HCT116 (cell line): ENCODE data around the gene APPL2. TPM values are rescaled to one million over a fixed set of nuclear protein-coding genes. Genes with fewer than 3 reads are reported as not detected.

Source experiments
- ATAC-seq: fragments of 200-7000 bp; cut with Tn5 transposase; 2 replicates; pipeline ENCODE4 v1.9.1; 2020; ENCODE audit warnings: mild to moderate bottlenecking, moderate library complexity
- BruUV-seq: library from RNA; stranded (reverse); fragments of 400-500 nt; replicated peaks from 2 replicates; lab custom pipeline; 2021; lab: Mats Ljungman, UMichigan
- CTCF ChIA-PET: fragments of 300-600 bp; sonication (Branson Sonifier 250); formaldehyde crosslinking; loops from one replicate; lab custom pipeline; 2021; ENCODE audit warnings: antibody characterized with exemption; lab: Charles Lee
- POLR2A ChIA-PET: fragments of 300-600, 350-600 bp; sonication (Branson Sonifier 250); formaldehyde crosslinking; loops from one replicate; lab custom pipeline; 2021; ENCODE audit warnings: antibody characterized with exemption; lab: Charles Lee
- RAD21 ChIA-PET, 2 experiments: fragments of 300-600 bp; sonication (Branson Sonifier 250); formaldehyde crosslinking; loops; one replicate each; lab custom pipeline; 2023; ENCODE audit warnings: low total read pairs in 2 of 2; ENCODE audit not compliant: uncharacterized antibody in 2 of 2, unreplicated experiment in 2 of 2, low non-redundant PET in 1 of 2; lab: Charles Lee
- DNase-seq: peaks from one replicate; pipeline ENCODE4 v3.0.0-alpha.2; 2010; ENCODE audit warnings: low read depth, low spot score
- H2AFZ ChIP-seq: fragments of 200-600 bp; shearing (Covaris generic), sonication (generic); 2 replicates; pipeline ENCODE4 v1.6.1; 2017; ENCODE audit warnings: low read depth, mixed run types, mixed read lengths, antibody characterized with exemption, low read length; ENCODE audit not compliant: poor library complexity, severe bottlenecking
- H3K27ac ChIP-seq: 2 replicates; pipeline ENCODE4 v1.5.1; 2012; ENCODE audit warnings: low read depth, low read length
- H3K27me3 ChIP-seq: fragments of 200-600 bp; sonication (generic); 2 replicates; pipeline ENCODE4 v1.6.1; 2016; ENCODE audit warnings: mixed run types, low read length, mixed read lengths; ENCODE audit not compliant: insufficient read depth
- H3K36me3 ChIP-seq, 2 experiments: fragments of 200-500 bp in 1 of 2; fragments of 200-600 bp in 1 of 2; sonication (Bioruptor generic) in 1 of 2; sonication (generic) in 1 of 2; 2 replicates each; pipeline versions ENCODE4 v1.5.1 to v1.6.1; 2014 to 2016; ENCODE audit warnings: low read length in 2 of 2, inconsistent platforms in 1 of 2, mixed read lengths in 1 of 2, mixed run types in 1 of 2; ENCODE audit not compliant: insufficient read depth in 2 of 2, control insufficient read depth in 1 of 2
- H3K4me1 ChIP-seq, 2 experiments: fragments of 200-600 bp in 1 of 2; sonication (generic) in 1 of 2; 2 replicates each; pipeline versions ENCODE4 v1.5.1 to v1.6.1; 2012 to 2017; ENCODE audit warnings: low read length in 2 of 2, inconsistent platforms in 1 of 2, mild to moderate bottlenecking in 1 of 2, mixed read lengths in 1 of 2, mixed run types in 1 of 2, moderate library complexity in 1 of 2; ENCODE audit not compliant: insufficient read depth in 2 of 2, control insufficient read depth in 1 of 2
- H3K4me2 ChIP-seq: fragments of 200-600 bp; sonication (generic); 2 replicates; pipeline ENCODE4 v1.6.1; 2017; ENCODE audit warnings: mixed run types, low read length, mixed read lengths
- H3K4me3 ChIP-seq, 2 experiments: fragments of 200-600 bp in 1 of 2; sonication (generic) in 1 of 2; replicated peaks in 1 of 2; 2 replicates each; pipeline ENCODE4 v1.5.1; 2011 to 2016; ENCODE audit warnings: low read length in 2 of 2, control low read depth in 1 of 2, low read depth in 1 of 2, mild to moderate bottlenecking in 1 of 2, mixed read lengths in 1 of 2, mixed run types in 1 of 2
- H3K79me2 ChIP-seq: fragments of 200-600 bp; sonication (generic); 2 replicates; pipeline ENCODE4 v1.6.1; 2017; ENCODE audit warnings: mild to moderate bottlenecking, mixed run types, low read length, moderate library complexity, mixed read lengths; ENCODE audit not compliant: insufficient read depth
- H3K9ac ChIP-seq: fragments of 200-600 bp; sonication (generic); 2 replicates; pipeline ENCODE4 v1.6.1; 2016; ENCODE audit warnings: low read length, mixed read lengths
- H3K9me2 ChIP-seq: fragments of 200-600 bp; sonication (generic), shearing (Covaris generic); 2 replicates; pipeline ENCODE4 v1.6.1; 2017; ENCODE audit warnings: mixed run types, mild to moderate bottlenecking, moderate library complexity; ENCODE audit not compliant: insufficient read depth
- H3K9me3 ChIP-seq, 2 experiments: fragments of 200-500 bp in 1 of 2; fragments of 200-600 bp in 1 of 2; sonication (Bioruptor generic) in 1 of 2; sonication (generic) in 1 of 2; 2 replicates each; pipeline ENCODE4 v1.6.1; 2014 to 2017; ENCODE audit warnings: low read length in 2 of 2, mixed read lengths in 2 of 2, inconsistent platforms in 1 of 2, low read depth in 1 of 2, mild to moderate bottlenecking in 1 of 2, mixed run types in 1 of 2, moderate library complexity in 1 of 2; ENCODE audit not compliant: control insufficient read depth in 1 of 2, insufficient read depth in 1 of 2
- H4K20me1 ChIP-seq: fragments of 200-600 bp; sonication (generic), shearing (Covaris generic); 2 replicates; pipeline ENCODE4 v1.6.1; 2017; ENCODE audit warnings: mixed run types, mild to moderate bottlenecking, moderate library complexity; ENCODE audit not compliant: insufficient read depth
- ATF3 ChIP-seq: IDR thresholded peaks from 2 replicates; pipeline ENCODE4 v1.6.1; 2012
- CBX3 ChIP-seq: IDR thresholded peaks from 2 replicates; pipeline ENCODE4 v1.6.1; 2012; ENCODE audit warnings: low read depth
- CEBPB ChIP-seq: IDR thresholded peaks from 2 replicates; pipeline ENCODE4 v1.6.1; 2012; ENCODE audit warnings: low read depth
- EZH2 ChIP-seq: fragments of 200-600 bp; sonication (generic); IDR thresholded peaks from 2 replicates; pipeline ENCODE4 v1.6.1; 2017; ENCODE audit warnings: antibody characterized with exemption, mixed run types
- EZH2phosphoT487 ChIP-seq: fragments of 200-600 bp; IDR thresholded peaks from 2 replicates; pipeline ENCODE4 v1.6.1; 2018; ENCODE audit warnings: antibody characterized with exemption, borderline replicate concordance
- POLR2A ChIP-seq: IDR thresholded peaks from 2 replicates; pipeline ENCODE4 v1.7.0; 2011; ENCODE audit warnings: borderline replicate concordance; ENCODE audit not compliant: insufficient read depth, insufficient read length; ENCODE audit errors: extremely low read depth
- RAD21 ChIP-seq: IDR thresholded peaks from 2 replicates; pipeline ENCODE4 v1.6.1; 2012; ENCODE audit warnings: low read depth, mild to moderate bottlenecking
- SIN3A ChIP-seq: IDR thresholded peaks from 2 replicates; pipeline ENCODE4 v1.6.1; 2012; ENCODE audit warnings: low read depth
- TCF7L2 ChIP-seq: IDR thresholded peaks from 2 replicates; pipeline ENCODE4 v1.7.0; 2011; ENCODE audit warnings: borderline replicate concordance, inconsistent platforms; ENCODE audit not compliant: insufficient read depth, insufficient read length; ENCODE audit errors: extremely low read depth
- YY1 ChIP-seq: IDR thresholded peaks from 2 replicates; pipeline ENCODE4 v1.6.1; 2011; ENCODE audit warnings: low read length, low read depth, moderate library complexity, mild to moderate bottlenecking; ENCODE audit not compliant: insufficient replicate concordance; ENCODE audit errors: extremely low read depth
- ZBTB33 ChIP-seq: IDR thresholded peaks from 2 replicates; pipeline ENCODE4 v1.6.1; 2011; ENCODE audit warnings: mild to moderate bottlenecking, low read length, moderate library complexity; ENCODE audit not compliant: insufficient replicate concordance; ENCODE audit errors: extremely low read depth
- ZFX ChIP-seq: fragments of 450-650 bp; IDR thresholded peaks from 2 replicates; pipeline ENCODE4 v1.6.1; 2017
- ZNF274 ChIP-seq: fragments of 200-500 bp; sonication (Bioruptor generic); IDR thresholded peaks from 2 replicates; pipeline ENCODE4 v1.6.1; 2014; ENCODE audit warnings: mild to moderate bottlenecking, low read depth, low read length, inconsistent platforms
- intact Hi-C: fragments of 100-400 bp; cut with micrococcal nuclease; formaldehyde crosslinking; loops from 2 replicates; pipeline ENCODE4 v1.10.0; 2022
- total RNA-seq: library from RNA; stranded (reverse); gene quantifications from one replicate; pipeline ENCODE4 v1.2.1, GENCODE V29; 2021; ENCODE audit not compliant: unreplicated experiment
- TF ChIP-seq, protein P1 (sequence below): IDR thresholded peaks from 2 replicates; pipeline ENCODE4 v1.6.1; 2012; ENCODE audit warnings: low read depth
- TF ChIP-seq, protein P2 (sequence below), 3 experiments: fragments of 200-600 bp in 1 of 3; sonication (generic) in 1 of 3; IDR thresholded peaks in 2 of 3; conservative IDR thresholded peaks in 1 of 3; 2 replicates each; pipeline ENCODE4 v1.5.1; 2012 to 2017; ENCODE audit warnings: low read depth in 2 of 3, low read length in 2 of 3, antibody characterized with exemption in 1 of 3, borderline replicate concordance in 1 of 3, control low read depth in 1 of 3, mild to moderate bottlenecking in 1 of 3, mixed read lengths in 1 of 3, mixed run types in 1 of 3, moderate library complexity in 1 of 3; ENCODE audit not compliant: insufficient read depth in 1 of 3

Gene APPL2
- total RNA-seq, 1 experiment from 2014 or later, result 22.6 TPM

DNA sequence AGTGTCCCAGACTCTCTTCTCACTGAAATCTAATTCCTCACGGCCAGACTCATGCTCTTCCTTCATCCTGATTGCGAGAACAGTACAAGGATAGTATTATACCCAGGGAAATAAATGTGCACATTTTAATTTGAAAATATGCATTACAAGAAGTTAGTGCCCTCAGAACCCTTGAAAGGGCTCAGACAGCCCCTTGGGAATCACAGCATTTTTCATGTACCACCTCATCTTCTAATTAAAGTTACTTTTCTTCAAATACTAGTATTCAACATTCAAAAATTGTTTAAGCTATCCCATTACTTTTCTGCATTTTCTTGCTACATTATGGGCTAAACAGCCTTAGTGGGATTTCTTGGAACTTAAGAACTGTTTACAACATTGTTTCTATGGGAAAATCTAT, 1.7 kb upstream of the APPL2 start:
- H3K9me2 ChIP-seq, result no peaks in the 10 kb centered on the region
- intact Hi-C loops, result no loop called here
- ATAC-seq, result no peak
- no peak for DNase-seq
- no peak overlapping the region for H3K4me3 ChIP-seq
- no peaks in the 10 kb centered on the region; the same call in 1 of the 2 replicates for H3K79me2 ChIP-seq
- H3K4me2 ChIP-seq, result no peak overlapping the region
- no peaks in the 10 kb centered on the region for H3K9me3 ChIP-seq
- H3K36me3 ChIP-seq, result no peaks in the 10 kb centered on the region
- BruUV-seq, result no TSS peak
- no peak overlapping the region for H3K27ac ChIP-seq
- no peak overlapping the region for H2AFZ ChIP-seq
- no peaks in the 10 kb centered on the region for H4K20me1 ChIP-seq
- CTCF ChIA-PET, result no interaction called here
- H3K27me3 ChIP-seq, result no peaks in the 10 kb centered on the region
- RAD21 ChIA-PET, result no interaction called here
- H3K4me1 ChIP-seq, result peaks cover 5 to 16% of the 10 kb centered on the region in 2 experiments; a peak in 3 of 4 replicates
- H3K9ac ChIP-seq, result no peak overlapping the region
- POLR2A ChIA-PET, result no interaction called here
- no peak for TF ChIP-seq CBX3
- TF ChIP-seq SIN3A, result no peak
- TF ChIP-seq TCF7L2, result no peak
- TF ChIP-seq, protein P1, sequence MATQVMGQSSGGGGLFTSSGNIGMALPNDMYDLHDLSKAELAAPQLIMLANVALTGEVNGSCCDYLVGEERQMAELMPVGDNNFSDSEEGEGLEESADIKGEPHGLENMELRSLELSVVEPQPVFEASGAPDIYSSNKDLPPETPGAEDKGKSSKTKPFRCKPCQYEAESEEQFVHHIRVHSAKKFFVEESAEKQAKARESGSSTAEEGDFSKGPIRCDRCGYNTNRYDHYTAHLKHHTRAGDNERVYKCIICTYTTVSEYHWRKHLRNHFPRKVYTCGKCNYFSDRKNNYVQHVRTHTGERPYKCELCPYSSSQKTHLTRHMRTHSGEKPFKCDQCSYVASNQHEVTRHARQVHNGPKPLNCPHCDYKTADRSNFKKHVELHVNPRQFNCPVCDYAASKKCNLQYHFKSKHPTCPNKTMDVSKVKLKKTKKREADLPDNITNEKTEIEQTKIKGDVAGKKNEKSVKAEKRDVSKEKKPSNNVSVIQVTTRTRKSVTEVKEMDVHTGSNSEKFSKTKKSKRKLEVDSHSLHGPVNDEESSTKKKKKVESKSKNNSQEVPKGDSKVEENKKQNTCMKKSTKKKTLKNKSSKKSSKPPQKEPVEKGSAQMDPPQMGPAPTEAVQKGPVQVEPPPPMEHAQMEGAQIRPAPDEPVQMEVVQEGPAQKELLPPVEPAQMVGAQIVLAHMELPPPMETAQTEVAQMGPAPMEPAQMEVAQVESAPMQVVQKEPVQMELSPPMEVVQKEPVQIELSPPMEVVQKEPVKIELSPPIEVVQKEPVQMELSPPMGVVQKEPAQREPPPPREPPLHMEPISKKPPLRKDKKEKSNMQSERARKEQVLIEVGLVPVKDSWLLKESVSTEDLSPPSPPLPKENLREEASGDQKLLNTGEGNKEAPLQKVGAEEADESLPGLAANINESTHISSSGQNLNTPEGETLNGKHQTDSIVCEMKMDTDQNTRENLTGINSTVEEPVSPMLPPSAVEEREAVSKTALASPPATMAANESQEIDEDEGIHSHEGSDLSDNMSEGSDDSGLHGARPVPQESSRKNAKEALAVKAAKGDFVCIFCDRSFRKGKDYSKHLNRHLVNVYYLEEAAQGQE, result no peak
- no peak for TF ChIP-seq RAD21
- TF ChIP-seq, protein P2, sequence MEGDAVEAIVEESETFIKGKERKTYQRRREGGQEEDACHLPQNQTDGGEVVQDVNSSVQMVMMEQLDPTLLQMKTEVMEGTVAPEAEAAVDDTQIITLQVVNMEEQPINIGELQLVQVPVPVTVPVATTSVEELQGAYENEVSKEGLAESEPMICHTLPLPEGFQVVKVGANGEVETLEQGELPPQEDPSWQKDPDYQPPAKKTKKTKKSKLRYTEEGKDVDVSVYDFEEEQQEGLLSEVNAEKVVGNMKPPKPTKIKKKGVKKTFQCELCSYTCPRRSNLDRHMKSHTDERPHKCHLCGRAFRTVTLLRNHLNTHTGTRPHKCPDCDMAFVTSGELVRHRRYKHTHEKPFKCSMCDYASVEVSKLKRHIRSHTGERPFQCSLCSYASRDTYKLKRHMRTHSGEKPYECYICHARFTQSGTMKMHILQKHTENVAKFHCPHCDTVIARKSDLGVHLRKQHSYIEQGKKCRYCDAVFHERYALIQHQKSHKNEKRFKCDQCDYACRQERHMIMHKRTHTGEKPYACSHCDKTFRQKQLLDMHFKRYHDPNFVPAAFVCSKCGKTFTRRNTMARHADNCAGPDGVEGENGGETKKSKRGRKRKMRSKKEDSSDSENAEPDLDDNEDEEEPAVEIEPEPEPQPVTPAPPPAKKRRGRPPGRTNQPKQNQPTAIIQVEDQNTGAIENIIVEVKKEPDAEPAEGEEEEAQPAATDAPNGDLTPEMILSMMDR (IDR thresholded peaks at IDR 0.05 in 2 of 3, conservative IDR thresholded peaks at IDR 0.05 in 1 of 3; ENCODE audit: borderline replicate concordance in 1 of 3, insufficient read depth in 1 of 3, low read depth in 2 of 3, low read length in 2 of 3), result no peak
- no peak for TF ChIP-seq ZNF274
- TF ChIP-seq EZH2phosphoT487, result no peak
- no peak for TF ChIP-seq POLR2A
- TF ChIP-seq ZFX, result no peak
- no peak for TF ChIP-seq CEBPB
- TF ChIP-seq ATF3, result no peak
- no peak for TF ChIP-seq ZBTB33
- TF ChIP-seq EZH2, result no peak
- no peak for TF ChIP-seq YY1
